GM18499 (cell line): Measurements from ENCODE around the gene VNN1.
"Not testable (repeated sequence)": the region's sequence is repeated elsewhere in the genome, so short reads cannot be mapped to it uniquely, and the experiment has no call there.

Experiments
- ATAC-seq: cut with Tn5 transposase; IDR thresholded peaks from one replicate; pipeline ENCODE4 v1.9.1; 2021; ENCODE audit warnings: moderate number of reproducible peaks; ENCODE audit not compliant: insufficient read depth, unreplicated experiment

VNN1 gene

GRCh38 chr6:132726608-132726975, 12.7 kb upstream of the VNN1 start:
- ATAC-seq = no peak

GRCh38 chr6:132725947-132726607, 12.2 kb upstream of the VNN1 start:
- ATAC-seq = peak; percentile 82

GRCh38 chr6:132725471-132725870, 11.6 kb upstream of the VNN1 start:
- no peak for ATAC-seq

GRCh38 chr6:132719736-132720448, 6.0 kb upstream of the VNN1 start:
- no peak for ATAC-seq

GRCh38 chr6:132715881-132716637, 2.2 kb upstream of the VNN1 start:
- ATAC-seq = no peak

GRCh38 chr6:132715204-132715603, 1.3 kb upstream of the VNN1 start:
- no peak for ATAC-seq

GRCh38 chr6:132714160-132714559, 305 bp upstream of the VNN1 start:
- ATAC-seq = no peak

- ATAC-seq = no peak
Measured at GRCh38 chr6:132712366-132712765, 1.5 kb downstream of the VNN1 start.

- ATAC-seq = no peak
Measured at GRCh38 chr6:132708771-132709170, 5.1 kb downstream of the VNN1 start.

GRCh38 chr6:132708002-132708401, 5.9 kb downstream of the VNN1 start:
- no peak for ATAC-seq

GRCh38 chr6:132706756-132707155, 7.1 kb downstream of the VNN1 start:
- not testable (repeated sequence) for ATAC-seq

- no peak for ATAC-seq
Measured at GRCh38 chr6:132703936-132704335, 9.9 kb downstream of the VNN1 start.

- peak; percentile 78 for ATAC-seq
Measured at GRCh38 chr6:132698608-132699007, 15.2 kb downstream of the VNN1 start.

GRCh38 chr6:132695773-132696172, 18.1 kb downstream of the VNN1 start:
- no peak for ATAC-seq

- ATAC-seq = no peak
Measured at GRCh38 chr6:132693478-132693877, 20.4 kb downstream of the VNN1 start.

- no peak for ATAC-seq
Measured at GRCh38 chr6:132690678-132691077, 23.2 kb downstream of the VNN1 start.

- ATAC-seq = no peak
Measured at GRCh38 chr6:132687306-132687705, 26.5 kb downstream of the VNN1 start.

GRCh38 chr6:132686531-132686930, 27.3 kb downstream of the VNN1 start:
- ATAC-seq = no peak

GRCh38 chr6:132685009-132685408, 28.8 kb downstream of the VNN1 start:
- no peak for ATAC-seq

GRCh38 chr6:132684272-132684671, 29.6 kb downstream of the VNN1 start:
- no peak for ATAC-seq

- ATAC-seq = no peak
Measured at GRCh38 chr6:132683543-132683942, 30.3 kb downstream of the VNN1 start.
